ENCODE measurements around the gene VANGL2.
A peak's percentile ranks its signal among the peaks of the same experiment; 100 is the strongest.
"Not testable (repeated sequence)": the region's sequence is repeated elsewhere in the genome, so short reads cannot be mapped to it uniquely, and the experiment has no call there.

Gene VANGL2

GRCh38 chr1:160370561-160371345 is 29.6 kb upstream of the VANGL2 start:
- no peak for DNase-seq

- DNase-seq: no peak
Observed at GRCh38 chr1:160371346-160371631, 29.1 kb upstream of the VANGL2 start.

GRCh38 chr1:160371756-160372155 is 28.6 kb upstream of the VANGL2 start:
- DNase-seq: no peak

DNA sequence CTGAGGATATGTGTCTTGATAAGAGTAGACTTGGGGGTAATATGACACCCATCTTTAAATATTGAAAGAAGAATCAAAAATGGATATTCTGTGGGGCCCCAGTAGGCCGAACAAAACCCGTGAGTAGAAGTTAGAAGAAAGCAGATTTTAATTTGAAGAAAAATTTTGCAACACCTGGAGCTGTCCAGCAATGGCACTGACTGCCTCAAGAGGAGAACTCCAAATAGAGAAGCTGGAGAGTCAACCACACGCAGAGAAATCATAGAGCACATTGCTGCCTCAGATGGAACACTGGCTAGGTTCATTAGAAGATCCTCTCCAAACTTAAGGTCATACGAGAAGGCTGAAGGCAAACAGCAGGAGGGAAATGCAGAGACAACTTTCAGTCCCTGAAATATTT is 26.7 kb upstream of the VANGL2 start:
- DNase-seq: no peak

- DNase-seq: no peak
Observed at GRCh38 chr1:160374306-160375110, 25.9 kb upstream of the VANGL2 start.

GRCh38 chr1:160375788-160376524 is 24.4 kb upstream of the VANGL2 start:
- DNase-seq: peak; percentile 36

GRCh38 chr1:160376525-160377131 is 23.7 kb upstream of the VANGL2 start:
- peak; percentile 69 for DNase-seq

DNA sequence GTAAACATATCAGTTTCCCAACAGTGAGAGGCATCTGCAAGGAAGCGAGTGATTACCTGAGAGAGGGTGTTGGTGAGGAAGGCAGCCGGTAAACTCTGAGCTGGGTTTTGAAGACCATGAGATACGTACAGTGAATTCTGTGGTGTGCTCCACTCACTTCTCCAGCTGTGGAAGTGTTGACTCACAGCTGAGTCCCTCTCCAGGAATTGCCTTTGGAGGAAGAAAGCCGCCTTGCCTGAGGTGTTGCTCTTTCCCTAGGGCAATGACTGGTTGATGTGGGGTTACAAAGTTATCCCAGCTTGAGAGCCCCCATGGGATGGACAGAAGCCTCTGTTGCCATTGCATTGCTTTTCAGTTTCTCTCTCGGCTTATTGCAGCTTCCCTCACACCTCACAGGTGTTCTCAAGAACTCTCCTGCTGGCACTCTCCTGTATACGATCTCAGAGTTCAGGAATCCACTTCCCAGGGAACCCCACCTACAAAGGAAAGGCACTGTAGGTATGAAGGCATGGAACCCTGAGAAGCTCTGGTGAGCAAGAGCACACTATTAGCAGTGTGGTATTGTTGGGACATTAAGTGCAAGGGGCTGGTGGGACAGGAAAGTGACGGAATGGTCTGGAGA is 22.7 kb upstream of the VANGL2 start:
- DNase-seq: peak; percentile 77

DNA sequence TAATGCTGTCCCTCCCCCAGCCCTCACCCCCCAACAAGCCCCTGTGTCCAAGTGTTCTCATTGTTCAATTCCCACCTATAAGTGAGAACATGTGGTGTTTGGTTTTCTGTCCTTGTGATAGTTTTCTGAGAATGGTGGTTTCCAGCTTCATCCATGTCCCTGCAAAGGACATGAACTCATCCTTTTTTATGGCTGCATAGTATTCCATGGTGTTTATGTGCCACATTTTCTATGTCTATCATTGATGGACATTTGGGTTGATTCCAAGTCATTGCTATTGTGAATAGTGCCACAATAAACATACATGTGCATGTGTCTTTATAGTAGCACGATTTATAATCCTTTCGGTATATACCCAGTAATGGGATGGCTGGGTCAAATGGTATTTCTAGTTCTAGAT is 15.6 kb upstream of the VANGL2 start:
- DNase-seq: not testable (repeated sequence)

DNA sequence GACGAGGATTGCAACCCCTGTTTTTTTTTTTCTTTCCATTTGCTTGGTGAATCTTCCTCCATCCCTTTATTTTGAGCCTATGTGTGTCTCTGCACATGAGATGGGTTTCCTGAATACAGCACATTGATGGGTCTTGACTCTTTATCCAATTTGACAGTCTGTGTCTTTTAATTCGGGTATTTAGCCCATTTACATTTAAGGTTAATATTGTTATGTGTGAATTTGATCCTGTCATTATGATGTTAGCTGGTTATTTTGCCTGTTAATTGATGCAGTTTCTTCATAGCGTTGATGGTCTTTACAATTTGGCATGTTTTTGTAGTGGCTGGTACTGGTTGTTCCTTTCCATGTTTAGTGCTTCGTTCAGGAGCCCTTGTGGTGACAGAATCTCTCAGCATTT is 12.0 kb upstream of the VANGL2 start:
- DNase-seq: not testable (repeated sequence)

GRCh38 chr1:160394673-160395072 is 5.7 kb upstream of the VANGL2 start:
- no peak for DNase-seq

DNA sequence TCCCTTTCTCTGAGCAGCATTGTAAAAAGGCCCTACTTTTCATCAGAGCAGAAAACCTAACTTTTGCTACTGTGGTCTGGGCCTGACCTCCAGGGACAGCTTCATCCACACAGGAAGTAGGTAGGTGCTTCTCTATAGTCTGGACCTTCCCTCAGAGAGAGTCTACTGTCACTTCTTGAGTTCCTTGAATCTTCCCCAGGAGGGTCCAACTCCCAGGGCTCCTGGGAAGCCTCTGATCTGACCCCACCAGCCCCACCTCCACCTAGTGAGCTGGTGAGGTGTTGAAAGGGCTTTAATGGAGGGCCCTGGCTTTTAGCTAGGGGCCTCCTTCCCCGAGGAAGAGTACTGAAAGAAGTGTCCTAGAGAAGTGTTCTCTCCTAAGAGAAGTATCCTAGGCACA is 2.7 kb upstream of the VANGL2 start:
- DNase-seq: no peak

- DNase-seq: no peak
Observed at GRCh38 chr1:160398823-160399222, 1.5 kb upstream of the VANGL2 start.

GRCh38 chr1:160399544-160400222 is 681 bp upstream of the VANGL2 start:
- no peak for DNase-seq

GRCh38 chr1:160400646-160401486 is 502 bp downstream of the VANGL2 start:
- peak; percentile 10 for DNase-seq

DNA sequence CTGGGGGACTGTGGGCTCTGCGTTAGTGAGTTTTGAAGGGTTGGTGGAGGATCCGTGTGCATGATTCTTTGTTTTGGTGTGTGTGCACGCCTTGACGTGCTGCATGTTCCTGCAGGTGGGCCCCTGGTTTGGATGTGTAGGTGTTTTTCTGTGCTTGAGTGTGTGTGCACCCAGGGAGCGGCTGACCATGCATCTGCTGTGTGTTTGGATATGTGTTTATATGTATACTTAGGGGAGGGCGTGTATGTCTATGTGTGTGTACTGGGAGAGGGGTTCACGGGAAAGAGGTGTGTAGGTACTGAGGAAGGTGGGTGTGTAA is 1.1 kb downstream of the VANGL2 start:
- DNase-seq: no peak

DNA sequence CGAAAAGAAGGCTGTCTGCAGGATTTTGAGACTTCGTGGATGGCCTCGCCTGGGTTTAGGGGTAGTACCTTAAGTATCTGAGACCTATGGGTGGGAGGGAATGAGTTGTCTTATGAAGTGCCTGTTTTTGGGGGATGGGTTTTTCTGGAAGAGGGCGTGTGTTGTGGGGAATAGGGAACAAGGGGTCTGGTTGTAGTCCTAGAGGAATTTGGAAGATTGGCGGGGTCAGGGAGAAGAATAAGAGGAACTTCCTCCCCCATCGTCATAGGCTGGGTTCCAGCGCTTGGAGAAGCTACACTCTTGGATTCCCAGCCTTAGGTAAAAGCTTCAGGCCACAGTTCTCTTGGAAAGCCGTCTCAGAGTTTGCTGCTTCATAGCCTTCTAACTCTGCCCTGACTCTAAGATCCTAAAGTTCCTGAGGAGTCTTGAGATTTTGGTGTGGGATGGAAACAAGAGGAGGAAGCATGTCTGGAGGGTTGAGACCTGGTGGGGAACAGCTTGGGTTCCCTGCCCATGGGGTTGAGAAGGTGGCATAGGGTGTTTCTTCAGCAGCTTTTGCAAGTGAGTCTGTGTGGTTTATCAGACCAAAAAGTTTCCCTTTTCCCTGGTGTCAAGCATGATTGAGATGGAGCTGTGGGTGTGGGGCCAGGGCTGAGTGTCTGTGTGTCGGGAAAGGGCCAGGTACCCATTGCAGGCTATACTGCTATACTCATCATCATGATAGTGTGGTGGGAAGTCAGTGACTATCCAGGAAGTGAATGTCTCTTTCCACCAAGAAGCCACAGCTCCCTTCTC is 1.8 kb downstream of the VANGL2 start:
- DNase-seq: no peak

DNA sequence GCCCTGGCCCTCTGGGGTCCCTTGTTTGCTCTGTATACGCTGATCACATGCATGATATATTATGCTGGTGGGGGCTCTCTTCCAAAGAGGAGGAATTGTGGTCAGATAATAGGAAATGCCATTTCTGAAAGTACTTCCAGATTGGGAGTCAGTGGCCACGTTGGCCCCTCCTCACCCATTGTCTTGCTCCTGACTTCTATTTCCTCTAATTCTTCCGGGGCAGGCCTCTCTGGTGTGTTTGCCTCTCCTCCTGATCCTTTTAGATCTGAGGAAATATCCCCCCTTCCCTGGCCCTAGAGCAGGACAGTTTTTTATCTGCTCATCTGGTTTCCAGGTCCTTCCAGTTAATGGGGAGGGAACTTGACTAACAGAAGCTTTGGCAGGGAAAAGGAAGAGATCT is 2.9 kb downstream of the VANGL2 start:
- DNase-seq: no peak

GRCh38 chr1:160404094-160404493 is 3.7 kb downstream of the VANGL2 start:
- DNase-seq: no peak

DNA sequence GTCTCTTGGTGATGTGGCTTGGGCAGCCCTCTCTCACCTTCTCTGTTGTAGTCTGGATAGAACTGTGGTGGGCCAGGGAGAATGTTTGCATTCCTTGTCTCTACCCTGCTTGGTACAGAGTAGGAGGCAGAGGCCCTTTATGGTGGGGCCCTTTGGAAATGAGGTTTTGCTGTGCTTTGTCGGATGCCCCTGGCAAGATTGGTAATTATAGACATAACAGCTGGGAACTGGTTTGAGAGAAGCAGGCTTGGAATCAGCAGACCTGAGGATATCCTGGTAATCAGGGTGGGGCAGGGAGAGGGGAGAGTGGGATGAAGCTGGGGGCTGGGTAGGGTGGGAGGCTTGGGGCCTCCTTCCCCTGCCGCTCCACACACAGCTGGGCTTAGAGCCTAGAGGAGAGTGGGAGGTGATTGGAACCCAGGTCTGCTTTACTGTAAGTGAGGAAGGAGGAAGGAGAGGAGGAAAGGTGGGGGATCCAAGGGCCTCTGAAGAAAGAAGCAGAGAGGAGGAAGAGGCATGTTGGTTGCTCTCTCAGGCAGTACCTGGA is 5.0 kb downstream of the VANGL2 start:
- no peak for DNase-seq
